Fibroblast of peridontal ligament (primary cell): ENCODE results near the gene MFN1.

Experiments used
- DNase-seq: peaks from one replicate; pipeline ENCODE4 v3.0.0-alpha.2; 2010; ENCODE audit errors: extremely low read depth

Gene MFN1

GRCh38 chr3:179336345-179336929 lies 11.1 kb upstream of the MFN1 start:
- no peak for DNase-seq

GRCh38 chr3:179348325-179349013 lies 960 bp downstream of the MFN1 start:
- DNase-seq, result peak; percentile 5

GRCh38 chr3:179355996-179356395 lies 8.5 kb downstream of the MFN1 start:
- no peak for DNase-seq

GRCh38 chr3:179363332-179363731 lies 15.8 kb downstream of the MFN1 start:
- no peak for DNase-seq

GRCh38 chr3:179369621-179370020 lies 22.1 kb downstream of the MFN1 start:
- no peak for DNase-seq

GRCh38 chr3:179373938-179374337 lies 26.4 kb downstream of the MFN1 start:
- no peak for DNase-seq

- no peak for DNase-seq
Measured at GRCh38 chr3:179375091-179375999, 27.8 kb downstream of the MFN1 start.

- DNase-seq, result no peak
Measured at GRCh38 chr3:179376474-179376873, 29.0 kb downstream of the MFN1 start.

GRCh38 chr3:179391906-179392305 lies 44.4 kb downstream of the MFN1 start:
- no peak for DNase-seq

- DNase-seq, result peak; percentile 53
Measured at GRCh38 chr3:179398574-179399231, 51.2 kb downstream of the MFN1 start.

GRCh38 chr3:179401561-179401960 lies 54.1 kb downstream of the MFN1 start:
- DNase-seq, result peak; percentile 12

GRCh38 chr3:179402963-179403362 lies 55.5 kb downstream of the MFN1 start:
- DNase-seq, result no peak

GRCh38 chr3:179404307-179404706 lies 56.8 kb downstream of the MFN1 start:
- no peak for DNase-seq

GRCh38 chr3:179410331-179410730 lies 62.8 kb downstream of the MFN1 start:
- DNase-seq, result peak; percentile 26

- DNase-seq, result no peak
Measured at GRCh38 chr3:179410999-179411398, 63.5 kb downstream of the MFN1 start.

- DNase-seq, result no peak
Measured at GRCh38 chr3:179414804-179415203, 67.3 kb downstream of the MFN1 start.

- DNase-seq, result no peak
Measured at GRCh38 chr3:179415377-179415776, 67.9 kb downstream of the MFN1 start.

GRCh38 chr3:179416681-179417080 lies 69.2 kb downstream of the MFN1 start:
- peak; percentile 82 for DNase-seq

GRCh38 chr3:179418610-179419009 lies 71.1 kb downstream of the MFN1 start:
- no peak for DNase-seq

GRCh38 chr3:179421500-179421899 lies 74.0 kb downstream of the MFN1 start:
- DNase-seq, result peak; percentile 73

GRCh38 chr3:179425075-179425474 lies 77.6 kb downstream of the MFN1 start:
- no peak for DNase-seq

GRCh38 chr3:179428876-179429548 lies 81.5 kb downstream of the MFN1 start:
- DNase-seq, result no peak
